Esophagus squamous epithelium (tissue), 4 donors: ENCODE data around the gene HIBCH.

Experiments used
- POLR2A ChIP-seq, 4 donors: fragments of 450-650 bp; IDR thresholded peaks; one replicate each; pipeline ENCODE4 v1.6.1; 2017; ENCODE audit warnings: antibody characterized with exemption in 4 of 4, mild to moderate bottlenecking in 4 of 4, moderate library complexity in 3 of 4
- TF ChIP-seq, protein P1 (sequence below), 6 experiments: fragments of 450-650 bp in 4 of 6; fragments of 200-600 bp in 2 of 6; sonication (generic) in 2 of 6; IDR thresholded peaks; one replicate each; pipeline ENCODE4 v1.5.1; 2016 to 2019; ENCODE audit warnings: antibody characterized with exemption in 6 of 6, mild to moderate bottlenecking in 4 of 6, moderate library complexity in 4 of 6

GRCh38 chr2:190205657-190206056 is 114.0 kb downstream of the HIBCH start:
- TF ChIP-seq, protein P1, sequence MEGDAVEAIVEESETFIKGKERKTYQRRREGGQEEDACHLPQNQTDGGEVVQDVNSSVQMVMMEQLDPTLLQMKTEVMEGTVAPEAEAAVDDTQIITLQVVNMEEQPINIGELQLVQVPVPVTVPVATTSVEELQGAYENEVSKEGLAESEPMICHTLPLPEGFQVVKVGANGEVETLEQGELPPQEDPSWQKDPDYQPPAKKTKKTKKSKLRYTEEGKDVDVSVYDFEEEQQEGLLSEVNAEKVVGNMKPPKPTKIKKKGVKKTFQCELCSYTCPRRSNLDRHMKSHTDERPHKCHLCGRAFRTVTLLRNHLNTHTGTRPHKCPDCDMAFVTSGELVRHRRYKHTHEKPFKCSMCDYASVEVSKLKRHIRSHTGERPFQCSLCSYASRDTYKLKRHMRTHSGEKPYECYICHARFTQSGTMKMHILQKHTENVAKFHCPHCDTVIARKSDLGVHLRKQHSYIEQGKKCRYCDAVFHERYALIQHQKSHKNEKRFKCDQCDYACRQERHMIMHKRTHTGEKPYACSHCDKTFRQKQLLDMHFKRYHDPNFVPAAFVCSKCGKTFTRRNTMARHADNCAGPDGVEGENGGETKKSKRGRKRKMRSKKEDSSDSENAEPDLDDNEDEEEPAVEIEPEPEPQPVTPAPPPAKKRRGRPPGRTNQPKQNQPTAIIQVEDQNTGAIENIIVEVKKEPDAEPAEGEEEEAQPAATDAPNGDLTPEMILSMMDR (IDR thresholded peaks at IDR 0.05) = no peak
- no peak for TF ChIP-seq POLR2A (IDR thresholded peaks at IDR 0.05)
